B cell (primary cell): Measurements from ENCODE around the gene ALDH4A1.

Experiments used
- EZH2 ChIP-seq: IDR thresholded peaks from 2 replicates; pipeline ENCODE4 v1.6.1; 2012; ENCODE audit warnings: borderline replicate concordance, low read depth, mild to moderate bottlenecking, moderate library complexity, low read length; ENCODE audit not compliant: insufficient read depth, poor library complexity, severe bottlenecking
- TF ChIP-seq, protein P1 (sequence below): fragments of 200-600 bp; IDR thresholded peaks from one replicate; pipeline ENCODE4 v1.8.0; 2022; ENCODE audit warnings: antibody characterized with exemption, mild to moderate bottlenecking

DNA sequence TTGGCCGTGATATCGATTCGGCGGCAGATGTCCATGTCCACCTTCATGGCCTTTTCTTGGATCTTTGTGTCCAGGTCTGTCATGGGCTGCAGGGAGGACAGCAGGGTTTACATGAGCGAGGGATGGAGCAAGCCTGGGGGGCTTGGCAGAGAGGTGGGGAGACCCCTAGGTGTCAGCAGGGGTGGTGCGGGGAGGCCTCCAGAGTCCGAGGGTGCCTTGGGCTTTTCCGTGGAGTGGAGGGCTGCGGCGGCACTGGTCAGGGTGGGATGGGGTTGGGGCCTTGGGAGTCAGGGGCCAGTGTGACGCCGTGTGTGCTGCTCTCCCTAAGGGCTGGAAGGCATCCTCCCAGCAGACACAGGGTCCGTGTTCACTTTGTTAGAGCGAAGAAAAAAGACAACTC is 16.1 kb upstream of the ALDH4A1 start:
- TF ChIP-seq, protein P1, sequence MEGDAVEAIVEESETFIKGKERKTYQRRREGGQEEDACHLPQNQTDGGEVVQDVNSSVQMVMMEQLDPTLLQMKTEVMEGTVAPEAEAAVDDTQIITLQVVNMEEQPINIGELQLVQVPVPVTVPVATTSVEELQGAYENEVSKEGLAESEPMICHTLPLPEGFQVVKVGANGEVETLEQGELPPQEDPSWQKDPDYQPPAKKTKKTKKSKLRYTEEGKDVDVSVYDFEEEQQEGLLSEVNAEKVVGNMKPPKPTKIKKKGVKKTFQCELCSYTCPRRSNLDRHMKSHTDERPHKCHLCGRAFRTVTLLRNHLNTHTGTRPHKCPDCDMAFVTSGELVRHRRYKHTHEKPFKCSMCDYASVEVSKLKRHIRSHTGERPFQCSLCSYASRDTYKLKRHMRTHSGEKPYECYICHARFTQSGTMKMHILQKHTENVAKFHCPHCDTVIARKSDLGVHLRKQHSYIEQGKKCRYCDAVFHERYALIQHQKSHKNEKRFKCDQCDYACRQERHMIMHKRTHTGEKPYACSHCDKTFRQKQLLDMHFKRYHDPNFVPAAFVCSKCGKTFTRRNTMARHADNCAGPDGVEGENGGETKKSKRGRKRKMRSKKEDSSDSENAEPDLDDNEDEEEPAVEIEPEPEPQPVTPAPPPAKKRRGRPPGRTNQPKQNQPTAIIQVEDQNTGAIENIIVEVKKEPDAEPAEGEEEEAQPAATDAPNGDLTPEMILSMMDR = no peak
- no peak for TF ChIP-seq EZH2
